Embryonic facial prominence (tissue), 1 donor: ENCODE data around the gene CRYL1.
"Not testable (repeated sequence)": the region's sequence is repeated elsewhere in the genome, so short reads cannot be mapped to it uniquely, and the experiment has no call there.

Experiments used
- DNase-seq: peaks from one replicate; pipeline ENCODE4 v3.0.0-alpha.2; 2016; ENCODE audit errors: extremely low spot score

CRYL1 gene

DNA sequence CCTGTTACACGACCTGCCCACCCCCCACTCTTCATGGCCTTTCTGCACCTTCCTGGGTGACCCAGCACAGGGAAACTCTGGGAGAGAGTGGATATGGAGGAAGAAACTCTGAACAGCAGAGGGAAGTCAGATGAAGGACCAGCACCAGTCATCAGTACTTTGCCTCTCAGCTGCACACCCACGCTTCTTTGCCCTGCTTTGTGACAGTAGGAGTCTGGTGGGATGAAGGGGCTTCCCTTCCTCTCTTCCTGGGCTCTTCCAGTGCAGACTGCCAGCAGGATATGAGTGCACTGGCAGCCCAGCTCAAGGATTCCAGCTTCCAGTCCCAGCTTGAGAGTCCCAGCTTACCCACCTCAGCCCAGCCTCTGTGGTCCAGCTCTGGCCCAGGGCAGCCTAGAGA lies 68.9 kb downstream of the CRYL1 start:
- no peak for DNase-seq

DNA sequence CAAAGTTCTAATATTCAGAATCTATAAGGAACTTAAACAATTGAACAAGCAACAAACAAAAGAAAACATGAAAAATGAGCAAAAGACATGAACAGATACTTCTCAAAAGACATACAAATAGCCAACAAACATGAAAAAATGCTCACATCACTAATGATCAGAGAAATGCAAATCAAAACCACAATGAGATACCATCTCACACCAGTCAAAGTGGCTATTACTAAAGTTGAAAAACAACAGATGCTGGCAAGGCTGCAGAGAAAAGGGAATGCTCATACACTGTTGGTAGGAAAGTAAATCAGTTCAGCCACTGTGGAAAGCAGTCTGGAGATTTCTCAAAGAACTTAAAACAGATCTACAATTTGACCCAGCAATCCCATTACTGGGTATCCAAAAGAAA lies 74.3 kb downstream of the CRYL1 start:
- no peak for DNase-seq

GRCh38 chr13:20448470-20448869 lies 77.2 kb downstream of the CRYL1 start:
- no peak for DNase-seq

- no peak for DNase-seq
Measured at GRCh38 chr13:20446900-20447299, 78.8 kb downstream of the CRYL1 start.

GRCh38 chr13:20446405-20446804 lies 79.3 kb downstream of the CRYL1 start:
- no peak for DNase-seq

GRCh38 chr13:20442798-20443381 lies 82.8 kb downstream of the CRYL1 start:
- DNase-seq, result no peak

DNA sequence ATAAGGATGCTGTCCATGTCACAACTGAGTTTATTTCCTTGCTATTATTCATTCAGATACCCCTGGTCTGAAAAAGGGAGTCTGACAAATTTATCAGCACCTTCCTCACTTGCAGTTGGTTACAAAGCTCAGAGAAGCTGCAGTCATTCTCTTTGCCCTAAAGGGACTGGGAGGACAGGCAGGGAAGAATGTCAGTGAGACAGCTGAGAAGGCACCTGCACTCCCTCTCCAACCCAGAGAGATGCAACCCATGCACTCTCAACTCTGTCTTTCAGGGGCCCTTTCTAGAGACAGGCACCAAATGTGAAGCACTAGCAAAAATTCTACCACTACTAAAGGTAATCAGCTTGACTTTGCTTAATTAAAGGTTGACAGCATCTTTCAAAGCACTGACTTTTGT lies 83.3 kb downstream of the CRYL1 start:
- no peak for DNase-seq

- DNase-seq, result no peak
Measured at GRCh38 chr13:20441879-20442278, 83.8 kb downstream of the CRYL1 start.

DNA sequence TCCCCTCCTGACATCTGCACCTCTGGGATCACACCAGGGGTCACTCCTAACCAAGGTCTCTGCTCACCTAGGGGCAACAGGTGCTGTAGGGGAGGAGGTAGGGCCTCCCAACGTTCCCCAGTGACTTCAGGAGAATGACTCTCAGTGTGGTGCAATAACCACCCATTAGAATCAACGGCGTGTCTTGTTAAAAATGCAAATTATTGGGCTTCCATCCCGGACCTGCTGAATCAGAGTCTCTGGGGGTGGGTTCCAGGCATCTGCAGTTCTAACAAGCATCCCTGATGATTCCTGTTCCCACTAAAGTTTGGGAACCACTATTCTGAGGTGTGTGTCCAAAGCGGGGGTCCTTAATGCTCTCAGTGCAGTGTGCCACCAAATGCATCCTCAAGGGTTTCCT lies 84.6 kb downstream of the CRYL1 start:
- no peak for DNase-seq

DNA sequence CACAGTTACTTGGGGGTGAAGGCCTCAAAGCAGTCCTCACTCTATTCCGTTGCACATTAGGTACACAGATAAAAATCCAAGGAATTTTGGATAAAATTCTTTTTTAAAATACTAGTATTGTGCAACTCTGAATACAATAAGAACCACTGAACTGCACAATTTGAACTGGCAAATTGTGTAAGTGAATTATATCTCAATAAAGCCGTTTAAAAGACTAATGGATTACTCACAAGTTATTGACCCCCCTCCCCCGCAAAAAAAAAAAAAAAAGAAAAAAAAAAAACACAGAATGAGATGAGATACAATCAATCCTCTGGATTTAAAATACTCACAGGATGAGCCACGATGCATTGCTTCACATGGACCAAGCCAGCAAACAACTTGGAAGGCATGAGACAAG lies 86.4 kb downstream of the CRYL1 start:
- DNase-seq, result no peak

DNA sequence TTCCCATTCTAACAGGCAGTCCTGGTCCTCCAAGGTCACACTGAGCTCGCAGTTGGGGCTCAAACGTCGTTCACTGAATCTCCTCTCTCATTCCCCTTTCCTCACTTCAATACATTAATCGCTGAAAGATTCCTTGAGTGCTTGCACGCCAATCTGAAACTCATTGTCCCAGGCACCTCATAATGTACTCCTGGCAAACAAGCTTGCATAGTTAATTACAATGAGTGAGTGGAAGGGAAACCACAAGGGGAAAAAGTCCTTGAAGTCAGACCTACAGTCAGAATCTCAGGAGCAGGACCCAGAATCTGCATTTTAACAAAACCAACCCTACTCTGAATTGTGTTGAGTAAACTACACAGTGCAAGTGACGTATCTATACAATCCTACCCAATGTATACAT lies 86.9 kb downstream of the CRYL1 start:
- DNase-seq, result no peak

DNA sequence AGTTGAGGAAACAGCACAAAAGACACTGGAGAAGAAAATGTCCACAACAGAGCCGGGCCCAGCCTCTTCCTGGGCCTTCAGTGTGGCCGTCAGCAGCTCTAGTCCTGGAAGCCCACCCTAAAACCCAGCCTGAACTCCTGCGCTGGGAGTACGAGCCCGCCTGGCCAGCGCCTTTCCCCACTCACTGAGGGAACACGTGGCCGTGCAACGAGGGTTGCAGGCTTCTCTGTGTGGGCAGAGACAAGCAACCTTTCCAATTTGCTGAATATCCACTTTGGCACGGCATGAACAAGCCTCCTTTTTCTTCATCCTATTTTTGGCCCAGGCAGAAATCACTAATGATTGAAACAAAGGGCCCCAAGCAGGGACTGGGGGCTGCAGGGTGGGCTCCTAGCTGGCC lies 89.2 kb downstream of the CRYL1 start:
- DNase-seq, result no peak

GRCh38 chr13:20435616-20436368 lies 89.9 kb downstream of the CRYL1 start:
- no peak for DNase-seq

DNA sequence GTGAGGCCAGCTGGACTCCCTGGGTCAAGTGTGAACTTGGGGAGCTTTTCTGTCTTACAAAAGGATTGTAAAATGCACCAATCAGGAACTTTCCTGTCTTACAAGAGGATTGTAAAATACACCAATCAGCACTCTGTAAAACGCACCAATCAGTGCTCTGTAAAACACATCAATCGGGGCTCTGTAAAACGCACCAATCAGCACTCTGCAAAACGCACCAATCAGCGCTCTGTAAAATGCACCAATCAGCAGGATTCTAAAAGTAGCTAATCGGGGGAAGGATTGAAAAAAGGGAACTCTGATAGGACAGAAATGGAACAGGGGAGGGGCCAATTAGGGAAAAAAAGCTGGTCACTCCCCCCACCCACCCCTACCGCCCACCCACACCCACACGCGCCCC lies 91.4 kb downstream of the CRYL1 start:
- DNase-seq, result not testable (repeated sequence)

- DNase-seq, result no peak
Measured at GRCh38 chr13:20431687-20432384, 93.8 kb downstream of the CRYL1 start.

GRCh38 chr13:20431080-20431479 lies 94.6 kb downstream of the CRYL1 start:
- no peak for DNase-seq

- no peak for DNase-seq
Measured at GRCh38 chr13:20430296-20430695, 95.4 kb downstream of the CRYL1 start.

DNA sequence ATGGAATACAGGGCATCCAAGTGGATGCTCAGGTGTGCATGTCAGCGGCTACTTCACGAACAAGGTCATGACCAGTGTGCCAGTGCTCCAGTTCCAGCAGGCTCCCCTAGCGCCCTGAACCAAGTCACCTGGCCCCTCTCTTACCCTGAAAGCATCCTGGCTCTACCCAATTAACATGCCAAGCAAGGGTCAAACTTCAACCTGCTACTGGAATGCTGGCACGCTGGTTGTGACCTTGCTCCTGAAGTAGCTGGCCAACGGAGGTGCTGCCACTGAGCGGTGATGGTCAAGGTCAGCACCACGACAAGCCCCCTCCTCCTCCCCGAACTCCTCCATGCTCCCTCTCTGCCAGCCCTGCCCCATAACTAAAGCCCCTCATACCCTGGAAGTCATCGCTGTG lies 96.0 kb downstream of the CRYL1 start:
- no peak for DNase-seq

DNA sequence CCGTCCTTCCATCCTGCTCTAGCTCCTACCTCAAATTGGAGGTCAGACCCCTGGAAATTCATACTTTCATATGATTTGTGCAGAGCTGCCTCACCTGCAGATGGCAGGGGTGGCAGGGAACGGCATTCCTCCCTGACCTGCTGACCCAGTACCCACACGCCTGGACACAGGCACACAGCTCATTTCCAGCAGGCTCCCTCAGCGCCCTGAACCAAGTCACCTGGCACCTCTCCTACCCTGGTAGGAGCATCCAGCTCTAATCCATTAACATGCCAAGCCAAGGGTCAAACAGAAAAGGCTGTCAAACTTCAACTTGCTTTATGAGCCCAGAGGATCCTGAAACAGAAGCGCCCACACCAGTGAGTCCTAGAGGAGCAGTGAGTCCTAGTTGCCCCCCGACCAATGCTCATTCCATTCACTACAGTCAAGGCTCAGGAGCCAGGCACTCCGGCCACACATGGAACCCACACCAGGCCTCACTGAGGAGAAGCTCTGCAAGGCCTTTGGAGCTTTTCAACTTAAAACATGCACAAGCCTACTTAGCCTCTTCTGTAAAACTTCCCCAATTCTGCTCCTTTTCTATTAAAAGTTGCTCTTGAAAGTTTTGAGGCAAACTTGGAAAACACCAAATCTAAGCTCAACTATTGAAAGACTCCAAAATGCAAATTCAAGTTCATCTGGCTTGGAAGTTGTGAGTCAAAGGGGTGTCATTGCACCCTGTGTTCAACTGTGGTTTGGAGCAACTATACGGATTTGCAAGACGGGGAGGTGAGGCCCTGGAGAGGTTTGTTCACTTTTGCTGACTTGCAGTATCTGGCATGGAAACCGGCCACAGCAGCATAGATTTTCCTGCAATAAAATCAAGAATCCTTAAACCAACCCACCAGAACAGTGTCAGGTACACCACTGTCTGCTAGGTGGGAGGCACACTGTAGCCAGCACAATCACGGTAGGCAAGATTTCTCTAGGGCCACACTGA lies 96.7 kb downstream of the CRYL1 start:
- DNase-seq, result no peak

- DNase-seq, result no peak
Measured at GRCh38 chr13:20426766-20427448, 98.8 kb downstream of the CRYL1 start.

GRCh38 chr13:20425819-20426219 lies 99.8 kb downstream of the CRYL1 start:
- DNase-seq, result no peak
